ENCODE results near the gene SLC45A1. TPM values are rescaled to one million over a fixed set of nuclear protein-coding genes. Genes with fewer than 3 reads are reported as not detected.

SLC45A1 gene
- total RNA-seq, 1 donor from 2014 or later = 0.79 TPM

DNA sequence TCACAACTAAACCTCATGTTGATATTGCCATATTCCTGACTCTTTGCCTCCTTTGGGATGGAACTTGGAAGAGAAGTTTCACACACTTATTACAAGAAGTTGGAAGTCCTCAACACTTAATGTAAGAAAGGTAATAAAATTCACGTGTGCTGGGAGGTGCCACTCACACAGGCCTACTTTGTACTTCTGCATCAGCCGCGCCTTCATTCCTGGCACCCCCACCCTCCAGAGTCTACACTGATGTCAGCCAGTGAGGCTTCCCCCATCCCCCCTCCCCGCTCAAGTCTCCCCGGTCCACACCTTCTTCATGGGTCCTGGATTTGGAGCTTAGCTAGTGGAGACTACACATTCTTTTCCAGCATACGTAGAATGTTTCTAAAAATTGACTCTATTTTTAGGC is 24.8 kb upstream of the SLC45A1 start:
- TF ChIP-seq, protein P1, sequence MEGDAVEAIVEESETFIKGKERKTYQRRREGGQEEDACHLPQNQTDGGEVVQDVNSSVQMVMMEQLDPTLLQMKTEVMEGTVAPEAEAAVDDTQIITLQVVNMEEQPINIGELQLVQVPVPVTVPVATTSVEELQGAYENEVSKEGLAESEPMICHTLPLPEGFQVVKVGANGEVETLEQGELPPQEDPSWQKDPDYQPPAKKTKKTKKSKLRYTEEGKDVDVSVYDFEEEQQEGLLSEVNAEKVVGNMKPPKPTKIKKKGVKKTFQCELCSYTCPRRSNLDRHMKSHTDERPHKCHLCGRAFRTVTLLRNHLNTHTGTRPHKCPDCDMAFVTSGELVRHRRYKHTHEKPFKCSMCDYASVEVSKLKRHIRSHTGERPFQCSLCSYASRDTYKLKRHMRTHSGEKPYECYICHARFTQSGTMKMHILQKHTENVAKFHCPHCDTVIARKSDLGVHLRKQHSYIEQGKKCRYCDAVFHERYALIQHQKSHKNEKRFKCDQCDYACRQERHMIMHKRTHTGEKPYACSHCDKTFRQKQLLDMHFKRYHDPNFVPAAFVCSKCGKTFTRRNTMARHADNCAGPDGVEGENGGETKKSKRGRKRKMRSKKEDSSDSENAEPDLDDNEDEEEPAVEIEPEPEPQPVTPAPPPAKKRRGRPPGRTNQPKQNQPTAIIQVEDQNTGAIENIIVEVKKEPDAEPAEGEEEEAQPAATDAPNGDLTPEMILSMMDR (IDR thresholded peaks at IDR 0.05; ENCODE audit: insufficient read depth, low read length, poor library complexity, severe bottlenecking) = no peak
- no peak overlapping the region for H3K4me3 ChIP-seq (ENCODE audit: low read depth, low read length)
- no peaks in the 10 kb centered on the region for H3K27me3 ChIP-seq (ENCODE audit: control insufficient read depth, insufficient read depth, low read length)
- no peaks in the 10 kb centered on the region for H3K36me3 ChIP-seq (ENCODE audit: control insufficient read depth, insufficient read depth, low read length)
- DNase-seq (ENCODE audit: low read depth) = no peak

- Histone ChIP-seq H3K27me3 (ENCODE audit: control insufficient read depth, insufficient read depth, low read length) (no peaks in the 10 kb centered on the region), H3K4me3 (ENCODE audit: low read depth, low read length) (no peak overlapping the region), H3K36me3 (ENCODE audit: control insufficient read depth, insufficient read depth, low read length) (no peaks in the 10 kb centered on the region)
- DNase-seq (ENCODE audit: low read depth) = no peak
- TF ChIP-seq, protein P1 (IDR thresholded peaks at IDR 0.05; ENCODE audit: insufficient read depth, low read length, poor library complexity, severe bottlenecking) = no peak
Observed at GRCh38 chr1:8293641-8294169, 24.2 kb upstream of the SLC45A1 start.

DNA sequence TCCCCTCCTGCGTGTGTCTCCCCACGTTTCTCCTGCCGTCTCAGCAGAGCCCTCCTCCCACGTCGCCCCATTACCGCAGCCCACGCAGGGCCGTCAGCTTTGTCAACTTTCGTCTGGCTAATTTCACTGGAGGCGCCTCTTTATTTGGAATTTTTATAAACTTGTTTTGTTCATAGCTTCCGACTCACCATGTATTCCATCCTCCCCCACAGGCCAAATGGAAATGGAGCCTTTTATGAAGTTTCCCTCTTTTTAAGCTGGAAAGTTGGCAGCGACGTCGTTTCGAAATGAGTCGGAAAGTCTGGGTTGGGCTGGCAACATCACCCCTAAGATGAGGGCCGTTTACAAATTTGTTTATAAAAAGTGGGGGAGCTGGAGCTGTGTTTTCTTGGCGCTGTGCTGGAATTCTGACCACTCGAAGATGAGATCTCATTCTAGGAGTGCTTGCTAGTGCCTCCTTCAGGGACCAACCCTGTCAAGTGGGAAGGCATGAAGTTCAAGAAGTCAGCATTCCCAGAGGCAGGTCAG is 23.7 kb upstream of the SLC45A1 start:
- TF ChIP-seq, protein P1 (IDR thresholded peaks at IDR 0.05; ENCODE audit: insufficient read depth, low read length, poor library complexity, severe bottlenecking) = no peak
- Histone ChIP-seq H3K36me3 (ENCODE audit: control insufficient read depth, insufficient read depth, low read length) (no peaks in the 10 kb centered on the region), H3K27me3 (ENCODE audit: control insufficient read depth, insufficient read depth, low read length) (no peaks in the 10 kb centered on the region), H3K4me3 (ENCODE audit: low read depth, low read length) (no peak overlapping the region)
- DNase-seq (ENCODE audit: low read depth) = no peak

DNA sequence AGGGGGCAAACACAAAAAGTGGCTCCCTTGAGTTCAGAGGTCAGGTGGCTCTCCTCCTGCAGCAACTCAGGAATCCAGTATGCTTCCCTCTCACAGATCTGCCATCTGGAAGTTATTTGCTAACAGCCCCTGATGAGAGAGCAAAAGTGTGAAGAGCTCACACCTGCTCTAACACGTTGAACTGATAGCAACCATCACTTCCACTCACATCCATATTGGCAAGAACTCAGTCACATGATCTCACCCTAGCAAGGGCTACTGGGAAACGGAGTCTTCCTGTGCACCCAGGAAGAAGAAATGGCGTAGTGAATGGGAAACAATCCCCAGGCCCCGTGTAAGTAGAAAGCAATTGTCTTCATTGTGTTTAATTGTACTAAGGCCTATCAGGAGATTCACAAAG is 20.7 kb upstream of the SLC45A1 start:
- TF ChIP-seq, protein P1 (IDR thresholded peaks at IDR 0.05; ENCODE audit: insufficient read depth, low read length, poor library complexity, severe bottlenecking) = no peak
- Histone ChIP-seq H3K4me3 (ENCODE audit: low read depth, low read length) (no peak overlapping the region), H3K27me3 (ENCODE audit: control insufficient read depth, insufficient read depth, low read length) (no peaks in the 10 kb centered on the region), H3K36me3 (ENCODE audit: control insufficient read depth, insufficient read depth, low read length) (no peaks in the 10 kb centered on the region)
- DNase-seq (ENCODE audit: low read depth) = no peak

GRCh38 chr1:8299963-8300362 is 18.0 kb upstream of the SLC45A1 start:
- no peaks in the 10 kb centered on the region for H3K27me3 ChIP-seq (ENCODE audit: control insufficient read depth, insufficient read depth, low read length)
- TF ChIP-seq, protein P1 (IDR thresholded peaks at IDR 0.05; ENCODE audit: insufficient read depth, low read length, poor library complexity, severe bottlenecking) = no peak
- DNase-seq (ENCODE audit: low read depth) = no peak

More at GRCh38 chr1:8299963-8300362, 18.0 kb upstream of the SLC45A1 start:
- H3K4me3 ChIP-seq (ENCODE audit: low read depth, low read length) = no peak overlapping the region
- no peaks in the 10 kb centered on the region for H3K36me3 ChIP-seq (ENCODE audit: control insufficient read depth, insufficient read depth, low read length)
